ENCODE measurements around the gene XIRP2. TPM values are rescaled to one million over a fixed set of nuclear protein-coding genes. Genes with fewer than 3 reads are reported as not detected.

The XIRP2 gene
- total RNA-seq, 4 donors from 2014 or later = not detected

GRCh38 chr2:166900700-166901099 lies 12.4 kb downstream of the XIRP2 start:
- TF ChIP-seq, protein P1, sequence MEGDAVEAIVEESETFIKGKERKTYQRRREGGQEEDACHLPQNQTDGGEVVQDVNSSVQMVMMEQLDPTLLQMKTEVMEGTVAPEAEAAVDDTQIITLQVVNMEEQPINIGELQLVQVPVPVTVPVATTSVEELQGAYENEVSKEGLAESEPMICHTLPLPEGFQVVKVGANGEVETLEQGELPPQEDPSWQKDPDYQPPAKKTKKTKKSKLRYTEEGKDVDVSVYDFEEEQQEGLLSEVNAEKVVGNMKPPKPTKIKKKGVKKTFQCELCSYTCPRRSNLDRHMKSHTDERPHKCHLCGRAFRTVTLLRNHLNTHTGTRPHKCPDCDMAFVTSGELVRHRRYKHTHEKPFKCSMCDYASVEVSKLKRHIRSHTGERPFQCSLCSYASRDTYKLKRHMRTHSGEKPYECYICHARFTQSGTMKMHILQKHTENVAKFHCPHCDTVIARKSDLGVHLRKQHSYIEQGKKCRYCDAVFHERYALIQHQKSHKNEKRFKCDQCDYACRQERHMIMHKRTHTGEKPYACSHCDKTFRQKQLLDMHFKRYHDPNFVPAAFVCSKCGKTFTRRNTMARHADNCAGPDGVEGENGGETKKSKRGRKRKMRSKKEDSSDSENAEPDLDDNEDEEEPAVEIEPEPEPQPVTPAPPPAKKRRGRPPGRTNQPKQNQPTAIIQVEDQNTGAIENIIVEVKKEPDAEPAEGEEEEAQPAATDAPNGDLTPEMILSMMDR (IDR thresholded peaks at IDR 0.05; ENCODE audit: low read depth) = no peak

DNA sequence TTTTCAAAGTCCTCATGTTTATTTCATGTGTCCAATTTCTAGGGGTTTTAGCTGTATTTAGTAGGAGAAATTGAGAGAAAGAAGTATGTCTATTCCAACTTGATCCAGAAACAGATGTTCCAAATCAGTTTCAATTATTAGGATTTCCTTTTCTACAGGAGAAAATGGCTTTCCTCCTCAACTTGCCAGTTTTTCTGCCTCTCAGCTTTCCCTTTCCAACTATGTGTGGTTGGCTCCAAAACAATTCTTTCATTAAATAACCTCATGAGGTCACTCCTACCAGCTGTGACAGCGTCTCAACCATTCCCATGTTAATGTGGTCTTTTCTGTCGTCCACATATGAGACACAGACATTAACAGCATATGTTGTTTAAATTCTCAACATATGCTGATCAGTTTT lies 13.1 kb downstream of the XIRP2 start:
- TF ChIP-seq, protein P1 (IDR thresholded peaks at IDR 0.05; ENCODE audit: low read depth) = no peak

GRCh38 chr2:166916987-166917386 lies 28.7 kb downstream of the XIRP2 start:
- TF ChIP-seq, protein P1 (IDR thresholded peaks at IDR 0.05; ENCODE audit: low read depth) = no peak

- TF ChIP-seq, protein P1 (IDR thresholded peaks at IDR 0.05; ENCODE audit: low read depth) = no peak
Measured at GRCh38 chr2:166917415-166917814, 29.1 kb downstream of the XIRP2 start.

GRCh38 chr2:166921261-166921896 lies 33.1 kb downstream of the XIRP2 start:
- TF ChIP-seq, protein P1 (IDR thresholded peaks at IDR 0.05; ENCODE audit: low read depth) = no peak

DNA sequence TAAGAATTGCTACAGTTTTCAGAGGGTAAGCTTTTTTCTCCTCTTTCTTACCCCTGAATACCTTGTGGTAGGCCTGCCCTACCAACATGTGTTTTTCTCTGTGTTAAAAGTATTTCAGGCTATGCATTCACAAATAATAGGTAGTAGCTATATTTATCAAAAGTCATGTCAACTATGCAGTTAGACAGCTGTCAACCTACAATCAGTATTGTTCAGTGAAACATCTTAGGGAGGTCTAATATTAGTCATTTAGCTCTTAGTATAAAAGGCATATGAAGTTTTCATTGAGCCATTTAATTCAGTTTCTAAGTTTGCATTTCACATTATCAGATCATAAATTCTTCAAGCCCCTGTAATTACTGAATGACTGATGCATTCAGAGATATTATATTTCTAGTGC lies 36.7 kb downstream of the XIRP2 start:
- TF ChIP-seq, protein P1 (IDR thresholded peaks at IDR 0.05; ENCODE audit: low read depth) = no peak

- TF ChIP-seq, protein P1 (IDR thresholded peaks at IDR 0.05; ENCODE audit: low read depth) = no peak
Measured at GRCh38 chr2:166926657-166927056, 38.4 kb downstream of the XIRP2 start.

All from subcutaneous adipose tissue (tissue), 4 donors.